GM23338 (cell line): ENCODE results near the gene DYNLT4. TPM values are rescaled to one million over a fixed set of nuclear protein-coding genes. Genes with fewer than 3 reads are reported as not detected.

Experiments used
- ATAC-seq: fragments of 200-7000 bp; cut with Tn5 transposase; 3 replicates; pipeline ENCODE4 v1.9.1; 2020
- DNase-seq: peaks from one replicate; pipeline ENCODE4 v3.0.0-alpha.2; 2015; ENCODE audit warnings: low spot score
- H2AFZ ChIP-seq: fragments of 200-600 bp; sonication (generic); 2 replicates; pipeline ENCODE4 v1.8.0; 2016; ENCODE audit warnings: antibody characterized with exemption, mild to moderate bottlenecking, moderate library complexity
- H3F3A ChIP-seq: fragments of 200-600 bp; sonication (generic); replicated peaks from 2 replicates; pipeline ENCODE4 v1.8.0; 2017; ENCODE audit warnings: antibody characterized with exemption, mixed run types, low read depth
- H3K27ac ChIP-seq: fragments of 200-600 bp; sonication (generic); 2 replicates; pipeline ENCODE4 v1.6.1; 2016; ENCODE audit warnings: low read depth
- H3K27me3 ChIP-seq: fragments of 200-600 bp; sonication (generic); 2 replicates; pipeline ENCODE4 v1.8.0; 2016; ENCODE audit warnings: mild to moderate bottlenecking, mixed run types, moderate library complexity; ENCODE audit not compliant: insufficient read depth
- H3K36me3 ChIP-seq: fragments of 200-600 bp; sonication (generic); 2 replicates; pipeline ENCODE4 v1.8.0; 2016; ENCODE audit warnings: mild to moderate bottlenecking; ENCODE audit not compliant: insufficient read depth
- H3K4me1 ChIP-seq: fragments of 200-600 bp; sonication (generic); 2 replicates; pipeline ENCODE4 v1.8.0; 2016; ENCODE audit warnings: mild to moderate bottlenecking, moderate library complexity; ENCODE audit not compliant: insufficient read depth
- H3K4me2 ChIP-seq: fragments of 200-600 bp; sonication (generic); 2 replicates; pipeline ENCODE4 v1.7.1; 2017; ENCODE audit warnings: mixed run types
- H3K4me3 ChIP-seq: fragments of 200-600 bp; sonication (generic); 2 replicates; pipeline ENCODE4 v1.6.1; 2016; ENCODE audit warnings: mixed run types
- H3K79me2 ChIP-seq: fragments of 200-600 bp; sonication (generic); replicated peaks from 2 replicates; pipeline ENCODE4 v1.8.0; 2017; ENCODE audit warnings: mild to moderate bottlenecking; ENCODE audit not compliant: insufficient read depth
- H3K9me2 ChIP-seq: fragments of 200-600 bp; sonication (generic); 2 replicates; pipeline ENCODE4 v1.8.0; 2017; ENCODE audit not compliant: insufficient read depth
- H4K20me1 ChIP-seq: fragments of 200-600 bp; sonication (generic); replicated peaks from 2 replicates; pipeline ENCODE4 v1.8.0; 2017; ENCODE audit warnings: mild to moderate bottlenecking; ENCODE audit not compliant: insufficient read depth
- H3K27ac Mint-ChIP-seq: 2 replicates; pipeline ENCODE4 v1.8.0; 2020; ENCODE audit warnings: inconsistent platforms, mild to moderate bottlenecking, moderate library complexity, mixed read lengths
- H3K27me3 Mint-ChIP-seq: 3 replicates; pipeline ENCODE4 v1.8.0; 2022; ENCODE audit warnings: low read depth, mild to moderate bottlenecking, moderate library complexity, mixed read lengths, inconsistent platforms; ENCODE audit not compliant: insufficient read depth, poor library complexity
- H3K36me3 Mint-ChIP-seq: 3 replicates; pipeline ENCODE4 v1.8.0; 2021; ENCODE audit warnings: low read depth, mild to moderate bottlenecking, inconsistent platforms, moderate library complexity, mixed read lengths
- H3K4me1 Mint-ChIP-seq: 3 replicates; pipeline ENCODE4 v1.8.0; 2020; ENCODE audit warnings: mild to moderate bottlenecking, inconsistent platforms, mixed read lengths
- H3K4me3 Mint-ChIP-seq: 3 replicates; pipeline ENCODE4 v1.8.0; 2021; ENCODE audit warnings: moderate library complexity, mild to moderate bottlenecking, inconsistent platforms, mixed read lengths
- H3K9me3 Mint-ChIP-seq: 3 replicates; pipeline ENCODE4 v1.8.0; 2020; ENCODE audit warnings: moderate library complexity, mild to moderate bottlenecking, inconsistent platforms, mixed read lengths
- CREB1 ChIP-seq: fragments of 250-450 bp; sonication (Bioruptor Pico); IDR thresholded peaks from 2 replicates; pipeline ENCODE4 v1.5.0; 2020; ENCODE audit warnings: low read depth, mild to moderate bottlenecking, moderate library complexity
- CTCF ChIP-seq, 2 experiments: fragments of 200-600 bp in 1 of 2; sonication (generic) in 1 of 2; conservative IDR thresholded peaks; 2 replicates each; pipeline versions ENCODE4 v1.5.1 to v1.6.1; 2016 to 2017; ENCODE audit warnings: antibody characterized with exemption in 2 of 2, low read depth in 2 of 2, mild to moderate bottlenecking in 2 of 2, moderate library complexity in 1 of 2
- ETS1 ChIP-seq: IDR thresholded peaks from 2 replicates; pipeline ENCODE4 v1.6.1; 2016; ENCODE audit warnings: antibody characterized with exemption
- EZH2phosphoT487 ChIP-seq: fragments of 200-600 bp; sonication (generic); IDR thresholded peaks from one replicate; pipeline ENCODE4 v1.8.1; 2018; ENCODE audit warnings: antibody characterized with exemption; ENCODE audit not compliant: unreplicated experiment
- POLR2AphosphoS5 ChIP-seq: IDR thresholded peaks from 2 replicates; pipeline ENCODE4 v1.6.1; 2016; ENCODE audit warnings: antibody characterized with exemption, low read depth
- ZNF462 ChIP-seq: fragments of 250-450 bp; sonication (Bioruptor Pico); IDR thresholded peaks from 2 replicates; pipeline ENCODE4 v1.5.0; 2020; ENCODE audit warnings: mild to moderate bottlenecking, moderate library complexity
- polyA plus RNA-seq: library from polyadenylated mRNA; unstranded; fragments of >200 nt; fragmentation: Nextera tagmentation; extraction: Ambion mirVana; gene quantifications from 2 replicates; pipeline ENCODE4 v1.2.1, GENCODE V29; 2016
- total RNA-seq: library from RNA; depleted of rRNA; stranded (reverse); fragments of >200 nt; shearing (Covaris generic); gene quantifications from 2 replicates; pipeline ENCODE4 v1.2.3, GENCODE V29; 2014

DYNLT4 gene
- total and polyA plus RNA-seq, 2 experiments from 2014 or later: 0.73 TPM; not detected in 1

- Mint-ChIP-seq H3K9me3 (no peaks in the 10 kb centered on the region), H3K4me1 (peaks cover 15% of the 10 kb centered on the region), H3K27ac (no peak overlapping the region), H3K4me3 (no peak overlapping the region), H3K36me3 (no peaks in the 10 kb centered on the region), H3K27me3 (peaks cover 9% of the 10 kb centered on the region)
- no peaks in the 10 kb centered on the region for H3K79me2 ChIP-seq
- ATAC-seq (peak; percentile 80), DNase-seq (peak; percentile 71)
- no peak overlapping the region for H3K27ac ChIP-seq
- no peaks in the 10 kb centered on the region for H3K36me3 ChIP-seq
- peak; percentile 42 to 65 for TF ChIP-seq CTCF (conservative IDR thresholded peaks at IDR 0.05; ENCODE audit: low read depth in 2 of 2)
- TF ChIP-seq ETS1: no peak
- H3K27me3 ChIP-seq: no peaks in the 10 kb centered on the region
- no peak overlapping the region for H3K4me2 ChIP-seq
- H3K9me2 ChIP-seq: no peaks in the 10 kb centered on the region
- no peaks in the 10 kb centered on the region for H4K20me1 ChIP-seq
- H3K4me1 ChIP-seq: no peaks in the 10 kb centered on the region
- no peaks in the 10 kb centered on the region for H3F3A ChIP-seq
- peak overlapping the region; percentile 56; the same call in 1 of the 2 replicates for H2AFZ ChIP-seq
- no peak overlapping the region for H3K4me3 ChIP-seq
Measured at GRCh38 chr1:44827197-44828002, 20.2 kb upstream of the DYNLT4 start.

GRCh38 chr1:44826375-44827196 is 19.4 kb upstream of the DYNLT4 start:
- H3K4me2 ChIP-seq: no peak overlapping the region
- Mint-ChIP-seq H3K36me3 (no peaks in the 10 kb centered on the region; the same call in 2 of the 3 replicates), H3K4me3 (no peak overlapping the region), H3K27me3 (peaks cover 6% of the 10 kb centered on the region), H3K4me1 (peaks cover 10% of the 10 kb centered on the region), H3K9me3 (no peaks in the 10 kb centered on the region), H3K27ac (no peak overlapping the region)
- H3K4me1 ChIP-seq: no peaks in the 10 kb centered on the region
- ATAC-seq: peak; percentile 36
- H3K27ac ChIP-seq: no peak overlapping the region
- H3F3A ChIP-seq: no peaks in the 10 kb centered on the region
- H3K4me3 ChIP-seq: no peak overlapping the region
- no peaks in the 10 kb centered on the region for H4K20me1 ChIP-seq
- H3K9me2 ChIP-seq: no peaks in the 10 kb centered on the region
- peak overlapping the region; percentile 56 for H2AFZ ChIP-seq
- H3K79me2 ChIP-seq: no peaks in the 10 kb centered on the region
- H3K36me3 ChIP-seq: no peaks in the 10 kb centered on the region
- H3K27me3 ChIP-seq: no peaks in the 10 kb centered on the region
- no peak for DNase-seq
- no peak for TF ChIP-seq EZH2phosphoT487
- no peak for TF ChIP-seq ZNF462 (CRISPR knock-in tag)
- TF ChIP-seq CREB1 (CRISPR knock-in tag): no peak
- TF ChIP-seq POLR2AphosphoS5: no peak
